Suppressor macrophage (primary cell): ENCODE results near the gene TMEM39B.
A peak's percentile ranks its signal among the peaks of the same experiment; 100 is the strongest.
"Not testable (repeated sequence)": the region's sequence is repeated elsewhere in the genome, so short reads cannot be mapped to it uniquely, and the experiment has no call there.

Source experiments
- DNase-seq, 4 experiments: peaks; one replicate each; pipeline ENCODE4 v3.0.0-alpha.2; 2020 to 2022
- total RNA-seq, 17 experiments: gene quantifications; one replicate each; lab custom pipeline; 2026; ENCODE audit warnings: mixed read lengths in 6 of 17, inconsistent platforms in 3 of 17; lab: John Stamatoyannopoulos, UW

The TMEM39B gene
- total RNA-seq = 1.5 to 9.1 (median 4.7) reads per million in 17 experiments

- peak; percentile 94 to 98 (median 96) for DNase-seq
Measured at GRCh38 chr1:32072622-32073298, at the start of gene TMEM39B. Gene TMEM39B, plus strand, starts transcription at chr1:32072939. Its CDS starts 109 bp downstream, at chr1:32073048.

GRCh38 chr1:32023351-32023750, 49.4 kb upstream of the TMEM39B start:
- DNase-seq = no peak

- no peak for DNase-seq
Measured at GRCh38 chr1:32025515-32025914, 47.2 kb upstream of the TMEM39B start.

- DNase-seq = no peak
Measured at GRCh38 chr1:32028746-32029145, 44.0 kb upstream of the TMEM39B start.

GRCh38 chr1:32031578-32032274, 41.0 kb upstream of the TMEM39B start:
- DNase-seq = no peak

- DNase-seq = no peak
Measured at GRCh38 chr1:32032275-32032615, 40.5 kb upstream of the TMEM39B start.

- no peak for DNase-seq
Measured at GRCh38 chr1:32035119-32035518, 37.6 kb upstream of the TMEM39B start.

GRCh38 chr1:32040711-32041110, 32.0 kb upstream of the TMEM39B start:
- no peak for DNase-seq

- no peak for DNase-seq
Measured at GRCh38 chr1:32042330-32042729, 30.4 kb upstream of the TMEM39B start.

- DNase-seq = no peak
Measured at GRCh38 chr1:32044234-32044633, 28.5 kb upstream of the TMEM39B start.

- DNase-seq = peak; percentile 74 to 92 (median 82)
Measured at GRCh38 chr1:32045772-32046171, 27.0 kb upstream of the TMEM39B start.

GRCh38 chr1:32047701-32048100, 25.0 kb upstream of the TMEM39B start:
- DNase-seq = no peak

GRCh38 chr1:32048440-32048839, 24.3 kb upstream of the TMEM39B start:
- DNase-seq = no peak

GRCh38 chr1:32051706-32052105, 21.0 kb upstream of the TMEM39B start:
- DNase-seq = no peak

GRCh38 chr1:32052887-32053286, 19.9 kb upstream of the TMEM39B start:
- DNase-seq = peak in 2 of 4 experiments; percentile 20 to 25

GRCh38 chr1:32055416-32055815, 17.3 kb upstream of the TMEM39B start:
- DNase-seq = no peak

GRCh38 chr1:32056598-32056997, 16.1 kb upstream of the TMEM39B start:
- no peak for DNase-seq

GRCh38 chr1:32060914-32061313, 11.8 kb upstream of the TMEM39B start:
- no peak for DNase-seq

GRCh38 chr1:32062867-32063230, 9.9 kb upstream of the TMEM39B start:
- DNase-seq = no peak

GRCh38 chr1:32063261-32063681, 9.5 kb upstream of the TMEM39B start:
- DNase-seq = peak in 3 of 4 experiments; percentile 17 to 64 (median 50)

- DNase-seq = not testable (repeated sequence)
Measured at GRCh38 chr1:32065613-32066488, 6.9 kb upstream of the TMEM39B start.

GRCh38 chr1:32066489-32066873, 6.3 kb upstream of the TMEM39B start:
- peak; percentile 91 to 98 (median 94) for DNase-seq

- DNase-seq = peak; percentile 39 to 64 (median 53)
Measured at GRCh38 chr1:32068957-32069588, 3.7 kb upstream of the TMEM39B start.
